AG04450 (cell line): ENCODE data around the gene PKNOX2. TPM values are rescaled to one million over a fixed set of nuclear protein-coding genes. Genes with fewer than 3 reads are reported as not detected.

Experiments used
- CTCF ChIA-PET: fragments of 300-600, 350-600 bp; formaldehyde crosslinking; extraction: SDS; loops from one replicate; lab custom pipeline; 2022; ENCODE audit warnings: antibody characterized with exemption, inconsistent platforms; lab: Charles Lee
- POLR2A ChIA-PET: fragments of 350-600 bp; formaldehyde crosslinking; extraction: SDS; loops from one replicate; lab custom pipeline; 2021; ENCODE audit warnings: antibody characterized with exemption, inconsistent platforms; lab: Yijun Ruan, JAX
- DNase-seq: peaks from one replicate; pipeline ENCODE4 v3.0.0-alpha.2; 2011; ENCODE audit warnings: low read depth, low spot score
- H3K27ac ChIP-seq: one replicate; pipeline ENCODE4 v1.5.1; 2012; ENCODE audit warnings: low read depth, low read length, control low read depth
- H3K27me3 ChIP-seq: one replicate; pipeline ENCODE4 v1.6.0; 2012; ENCODE audit warnings: low read length; ENCODE audit not compliant: control insufficient read depth, insufficient read depth
- H3K4me3 ChIP-seq: 2 replicates; pipeline ENCODE4 v1.5.1; 2011; ENCODE audit warnings: mild to moderate bottlenecking, low read depth, low read length, control low read depth
- H3K9me3 ChIP-seq: 2 replicates; pipeline ENCODE4 v1.5.1; 2012; ENCODE audit warnings: low read length; ENCODE audit not compliant: control insufficient read depth, insufficient read depth
- polyA plus RNA-seq: library from polyadenylated mRNA; depleted of rRNA; stranded (reverse); fragments of >200 nt; gene quantifications from 2 replicates; pipeline ENCODE4 v1.2.3, GENCODE V29; 2011
- TF ChIP-seq, protein P1 (sequence below): IDR thresholded peaks from 2 replicates; pipeline ENCODE4 v1.5.1; 2011; ENCODE audit warnings: low read depth, low read length, control low read depth, inconsistent platforms

The PKNOX2 gene
- polyA plus RNA-seq, 1 experiment: 3.0 TPM

DNA sequence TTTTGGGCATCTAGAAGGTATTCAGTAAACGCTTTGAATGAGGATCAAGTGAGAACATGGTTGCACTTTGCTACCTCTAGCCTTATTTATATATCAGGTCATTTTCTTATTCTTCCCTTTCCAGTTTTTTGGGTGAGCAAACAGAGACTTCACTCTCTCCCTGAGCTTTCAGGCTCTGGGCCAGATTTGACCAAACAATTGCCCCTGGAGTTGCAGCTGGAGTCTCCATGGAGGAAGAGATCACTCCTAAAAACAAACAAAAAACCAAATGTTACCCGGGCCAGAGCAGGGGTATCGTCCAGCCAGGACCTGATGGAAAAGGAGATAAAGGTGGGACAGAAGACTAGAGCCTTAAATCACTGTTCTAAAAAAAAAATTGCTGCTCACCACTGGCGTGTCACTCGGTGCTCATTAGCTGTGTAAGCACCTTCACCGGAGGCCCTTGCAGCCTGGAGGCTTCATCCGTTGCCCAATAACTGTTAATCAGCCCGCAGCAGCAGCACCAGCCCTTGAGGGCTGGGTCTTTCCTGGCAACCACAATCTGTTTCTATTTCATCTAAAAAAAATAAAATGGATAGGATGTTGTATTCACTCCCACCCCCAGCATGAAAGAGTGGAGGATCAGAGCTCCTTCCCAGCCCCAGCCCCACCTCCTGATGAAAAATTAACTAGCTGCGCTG lies 125.0 kb downstream of the PKNOX2 start:
- ChIA-PET POLR2A (interaction anchor here (2.1 kb wide), 1 partner anchor 26 kb away, joined by 5 read pairs; no protein-coding TSS in a partner anchor), CTCF (no interaction called here)
- H3K27ac ChIP-seq: no peak overlapping the region
- H3K4me3 ChIP-seq: no peak overlapping the region
- DNase-seq: no peak
- no peaks in the 10 kb centered on the region for H3K9me3 ChIP-seq
- TF ChIP-seq, protein P1, sequence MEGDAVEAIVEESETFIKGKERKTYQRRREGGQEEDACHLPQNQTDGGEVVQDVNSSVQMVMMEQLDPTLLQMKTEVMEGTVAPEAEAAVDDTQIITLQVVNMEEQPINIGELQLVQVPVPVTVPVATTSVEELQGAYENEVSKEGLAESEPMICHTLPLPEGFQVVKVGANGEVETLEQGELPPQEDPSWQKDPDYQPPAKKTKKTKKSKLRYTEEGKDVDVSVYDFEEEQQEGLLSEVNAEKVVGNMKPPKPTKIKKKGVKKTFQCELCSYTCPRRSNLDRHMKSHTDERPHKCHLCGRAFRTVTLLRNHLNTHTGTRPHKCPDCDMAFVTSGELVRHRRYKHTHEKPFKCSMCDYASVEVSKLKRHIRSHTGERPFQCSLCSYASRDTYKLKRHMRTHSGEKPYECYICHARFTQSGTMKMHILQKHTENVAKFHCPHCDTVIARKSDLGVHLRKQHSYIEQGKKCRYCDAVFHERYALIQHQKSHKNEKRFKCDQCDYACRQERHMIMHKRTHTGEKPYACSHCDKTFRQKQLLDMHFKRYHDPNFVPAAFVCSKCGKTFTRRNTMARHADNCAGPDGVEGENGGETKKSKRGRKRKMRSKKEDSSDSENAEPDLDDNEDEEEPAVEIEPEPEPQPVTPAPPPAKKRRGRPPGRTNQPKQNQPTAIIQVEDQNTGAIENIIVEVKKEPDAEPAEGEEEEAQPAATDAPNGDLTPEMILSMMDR: no peak
- peaks cover 4% of the 10 kb centered on the region for H3K27me3 ChIP-seq

DNA sequence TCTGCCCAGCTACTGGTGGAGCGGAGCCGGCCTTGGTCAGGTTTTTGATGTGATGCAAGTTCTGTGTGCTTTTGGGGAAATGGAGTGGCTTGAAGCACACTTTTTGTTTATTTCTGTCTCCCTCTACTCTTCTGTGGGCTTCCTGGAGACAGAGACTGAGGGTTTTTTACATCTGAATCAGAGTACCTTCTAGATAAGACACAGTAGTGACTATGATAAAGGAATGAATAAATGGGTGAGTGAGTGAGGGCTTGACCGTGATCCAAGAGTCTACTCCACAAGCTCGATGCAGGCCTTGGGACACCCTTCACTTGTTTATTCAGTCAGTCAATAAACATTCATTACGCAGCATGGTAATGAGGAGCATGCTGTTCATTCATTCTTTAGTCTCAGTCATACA lies 125.7 kb downstream of the PKNOX2 start:
- ChIA-PET POLR2A (interaction anchor here (2.1 kb wide), 1 partner anchor 27 kb away, joined by 5 read pairs; no protein-coding TSS in a partner anchor), CTCF (no interaction called here)
- DNase-seq: no peak
- TF ChIP-seq, protein P1: no peak
- Histone ChIP-seq H3K4me3 (no peak overlapping the region), H3K9me3 (no peaks in the 10 kb centered on the region), H3K27me3 (peaks cover 8% of the 10 kb centered on the region), H3K27ac (no peak overlapping the region)

DNA sequence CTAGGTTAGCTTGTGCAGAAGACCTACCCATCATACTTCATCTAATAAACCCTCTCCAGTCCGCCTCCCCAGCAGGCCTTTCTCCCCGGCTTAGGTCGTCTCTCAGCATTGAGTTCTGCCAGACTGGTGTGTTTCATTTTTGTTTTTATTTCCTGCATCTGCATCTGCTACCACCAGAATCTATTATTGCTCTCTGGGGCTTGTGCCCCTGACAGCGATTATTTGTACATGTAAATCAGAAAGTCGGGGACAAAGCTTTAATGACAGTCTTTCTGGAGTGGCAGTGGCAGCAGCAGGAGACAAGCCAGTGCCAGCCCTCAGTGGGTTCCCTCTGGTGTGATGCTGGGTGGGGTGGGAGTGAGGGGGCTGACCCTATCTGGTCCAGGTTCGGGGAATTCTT lies 127.5 kb downstream of the PKNOX2 start:
- Histone ChIP-seq H3K4me3 (no peak overlapping the region), H3K27me3 (peaks cover 11% of the 10 kb centered on the region), H3K27ac (no peak overlapping the region), H3K9me3 (no peaks in the 10 kb centered on the region)
- TF ChIP-seq, protein P1: no peak
- ChIA-PET CTCF (no interaction called here), POLR2A (no interaction called here)
- no peak for DNase-seq

DNA sequence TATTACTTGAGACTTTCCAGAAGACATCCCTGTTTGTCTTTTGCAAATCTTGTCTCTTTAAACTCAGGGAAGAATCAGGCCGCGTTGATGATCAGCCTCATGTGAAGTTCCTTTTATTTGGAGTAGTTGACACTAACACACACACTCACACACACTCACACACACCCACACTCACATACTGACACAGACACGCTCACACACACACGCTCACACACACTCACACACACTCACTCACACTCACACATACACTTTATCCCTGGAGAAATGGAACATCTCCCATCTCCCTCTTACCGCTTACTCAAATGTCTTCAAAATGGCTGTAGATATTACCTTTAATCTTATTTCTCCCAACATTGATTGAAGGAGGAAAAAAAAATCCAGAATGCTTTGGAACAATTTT lies 129.0 kb downstream of the PKNOX2 start:
- Histone ChIP-seq H3K4me3 (no peak overlapping the region), H3K9me3 (no peaks in the 10 kb centered on the region), H3K27ac (no peak overlapping the region), H3K27me3 (peaks cover 11% of the 10 kb centered on the region)
- CTCF ChIA-PET: no interaction called here
- DNase-seq: no peak
- POLR2A ChIA-PET: no interaction called here
- TF ChIP-seq, protein P1: no peak

DNA sequence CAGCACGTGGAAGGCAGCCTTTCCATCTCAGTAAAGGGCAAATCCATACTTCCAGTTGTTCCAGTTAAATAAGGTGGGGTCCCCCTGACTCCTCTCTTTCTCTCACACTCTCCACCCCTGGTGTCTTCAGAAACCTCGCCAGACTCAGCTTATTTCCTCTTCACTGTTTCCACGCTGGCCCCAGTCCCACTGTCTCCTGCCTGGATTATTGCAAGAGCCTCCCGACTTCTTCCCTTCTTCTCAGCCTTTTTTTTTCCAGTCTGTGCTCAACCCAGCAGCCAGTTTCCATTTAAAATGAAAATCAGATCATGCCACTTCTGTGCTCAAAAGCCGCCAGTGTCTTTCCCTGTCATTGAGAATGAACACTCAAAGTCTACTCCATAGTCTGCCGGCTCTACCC lies 131.4 kb downstream of the PKNOX2 start:
- Histone ChIP-seq H3K4me3 (no peak overlapping the region), H3K27ac (no peak overlapping the region), H3K27me3 (peaks cover 10% of the 10 kb centered on the region), H3K9me3 (no peaks in the 10 kb centered on the region)
- POLR2A ChIA-PET: no interaction called here
- TF ChIP-seq, protein P1: no peak
- no peak for DNase-seq
- CTCF ChIA-PET: no interaction called here
